Spleen (tissue), 13 donors: Measurements from ENCODE around the gene SPTY2D1. TPM values are rescaled to one million over a fixed set of nuclear protein-coding genes. Genes with fewer than 3 reads are reported as not detected.
"Not testable (repeated sequence)": the region's sequence is repeated elsewhere in the genome, so short reads cannot be mapped to it uniquely, and the experiment has no call there.

ENCODE experiments used
- DNase-seq: peaks from one replicate; pipeline ENCODE4 v3.0.0-alpha.2; 2020
- H3K27ac ChIP-seq, 8 donors: fragments of 200-600 bp; sonication (generic) in 7 of 8; 1 replicate in 4 of 8; 2 replicates in 4 of 8; pipeline versions ENCODE4 v1.5.0 to v1.8.0; 2016 to 2021; ENCODE audit warnings: inconsistent platforms in 4 of 8, mild to moderate bottlenecking in 4 of 8, moderate library complexity in 1 of 8
- H3K27me3 ChIP-seq, 7 donors: fragments of 200-600 bp; sonication (generic) in 6 of 7; replicated peaks in 1 of 7; 1 replicate in 4 of 7; 2 replicates in 3 of 7; pipeline versions ENCODE4 v1.5.0 to v1.8.0; 2016 to 2021; ENCODE audit warnings: inconsistent platforms in 3 of 7, mild to moderate bottlenecking in 1 of 7
- H3K36me3 ChIP-seq, 6 donors: fragments of 200-600 bp; sonication (generic) in 5 of 6; 1 replicate in 4 of 6; 2 replicates in 2 of 6; pipeline versions ENCODE4 v1.5.0 to v1.8.0; 2016 to 2021; ENCODE audit warnings: inconsistent platforms in 2 of 6
- H3K4me1 ChIP-seq, 6 donors: fragments of 200-600 bp; sonication (generic) in 5 of 6; 1 replicate in 3 of 6; 2 replicates in 3 of 6; pipeline versions ENCODE4 v1.5.0 to v1.8.0; 2016 to 2021; ENCODE audit warnings: inconsistent platforms in 3 of 6
- H3K4me3 ChIP-seq, 8 donors: fragments of 200-600 bp; sonication (generic) in 7 of 8; 1 replicate in 4 of 8; 2 replicates in 4 of 8; pipeline versions ENCODE4 v1.5.0 to v1.8.0; 2016 to 2021; ENCODE audit warnings: inconsistent platforms in 4 of 8, mild to moderate bottlenecking in 4 of 8, moderate library complexity in 2 of 8
- H3K9me3 ChIP-seq, 8 donors: fragments of 200-600 bp; sonication (generic) in 7 of 8; 1 replicate in 4 of 8; 2 replicates in 4 of 8; pipeline versions ENCODE4 v1.5.0 to v1.8.0; 2016 to 2021; ENCODE audit warnings: inconsistent platforms in 4 of 8
- POLR2A ChIP-seq, 3 donors: fragments of 450-650 bp; IDR thresholded peaks; one replicate each; pipeline ENCODE4 v1.5.1; 2017; ENCODE audit warnings: antibody characterized with exemption in 3 of 3, mild to moderate bottlenecking in 1 of 3
- POLR2AphosphoS5 ChIP-seq, 3 donors: sonication (generic); formaldehyde crosslinking; IDR thresholded peaks; one replicate each; pipeline ENCODE4 v1.5.1; 2017; ENCODE audit warnings: antibody characterized with exemption in 3 of 3
- WGBS, 5 donors: extraction: QIAGEN DNeasy Blood & Tissue Kit in 3 of 5; methylation state at CpG; one replicate each; pipeline versions ENCODE4 v1.1.5 to v1.1.7; 2013 to 2018; 5-methylcytosine and 5-hydroxymethylcytosine counted together
- intact Hi-C: fragments of 100-400 bp; cut with DNase I; formaldehyde crosslinking; loops from one replicate; pipeline ENCODE4 v1.15.0; 2023; ENCODE audit warnings: low total_unique reads
- long read RNA-seq, 2 donors: transcript quantifications; one replicate each; lab custom pipeline, GENCODE V29; 2026
- polyA plus RNA-seq, 3 donors: library from polyadenylated mRNA; stranded (reverse); fragments of 200-250 nt; gene quantifications; one replicate each; pipeline ENCODE4 v1.2.1, GENCODE V29; 2013
- total RNA-seq, 7 donors: library from RNA; depleted of rRNA in 3 of 7; stranded (reverse); fragments of >200 nt in 3 of 7; fragmentation: NEBNext Ultra II Directional in 4 of 7; extraction: Animal tissue kit (Norgen Biotek cat#: 25700) in 4 of 7; gene quantifications; one replicate each; pipeline versions ENCODE4 v1.1.0 to v1.2.1, GENCODE V29; 2016 to 2021
- TF ChIP-seq, protein P1 (sequence below), 11 experiments: fragments of 200-600 bp in 7 of 11; fragments of 450-650 bp in 4 of 11; sonication (generic) in 4 of 11; IDR thresholded peaks in 8 of 11; conservative IDR thresholded peaks in 3 of 11; 1 replicate in 7 of 11; 2 replicates in 4 of 11; pipeline versions ENCODE4 v1.4.0 to v1.8.0; 2016 to 2021; ENCODE audit warnings: antibody characterized with exemption in 11 of 11, inconsistent platforms in 4 of 11, mild to moderate bottlenecking in 1 of 11
- donor health status: healthy with polysubstance abuse.
- donor health status: DM: no; HTN: no; CAD: no; lungs with moderate emphysema.
- donor health status: DM: no; HTN: no; CAD: no.
- donor health status: Bipolar disorder and iron deficiency.
- donor health status: healthy.
- donor health status: DM: no; HTN: no; CAD: no.
- donor health status: DM: yes; HTN: yes; CAD: no.

Gene SPTY2D1, protein sequence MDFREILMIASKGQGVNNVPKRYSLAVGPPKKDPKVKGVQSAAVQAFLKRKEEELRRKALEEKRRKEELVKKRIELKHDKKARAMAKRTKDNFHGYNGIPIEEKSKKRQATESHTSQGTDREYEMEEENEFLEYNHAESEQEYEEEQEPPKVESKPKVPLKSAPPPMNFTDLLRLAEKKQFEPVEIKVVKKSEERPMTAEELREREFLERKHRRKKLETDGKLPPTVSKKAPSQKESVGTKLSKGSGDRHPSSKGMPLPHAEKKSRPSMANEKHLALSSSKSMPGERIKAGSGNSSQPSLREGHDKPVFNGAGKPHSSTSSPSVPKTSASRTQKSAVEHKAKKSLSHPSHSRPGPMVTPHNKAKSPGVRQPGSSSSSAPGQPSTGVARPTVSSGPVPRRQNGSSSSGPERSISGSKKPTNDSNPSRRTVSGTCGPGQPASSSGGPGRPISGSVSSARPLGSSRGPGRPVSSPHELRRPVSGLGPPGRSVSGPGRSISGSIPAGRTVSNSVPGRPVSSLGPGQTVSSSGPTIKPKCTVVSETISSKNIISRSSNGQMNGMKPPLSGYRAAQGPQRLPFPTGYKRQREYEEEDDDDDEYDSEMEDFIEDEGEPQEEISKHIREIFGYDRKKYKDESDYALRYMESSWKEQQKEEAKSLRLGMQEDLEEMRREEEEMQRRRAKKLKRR
- 10 to 100 TPM; 16.2 to 23.1 (median 19.1) TPM for total RNA-seq
- polyA plus RNA-seq, result 1 to 10 TPM; 2.4 to 4.4 (median 2.9) TPM
- long read RNA-seq, donor 1, full-length matches to known transcripts, result 2 of 2 reads
- long read RNA-seq, donor 1, partial matches to known transcripts, result 0 of 2 reads
- long read RNA-seq, donor 1, other reads (novel, unspliced or antisense), result 0 of 2 reads
- long read RNA-seq, donor 2, full-length matches to known transcripts, result 3 of 8 reads
- long read RNA-seq, donor 2, partial matches to known transcripts, result 5 of 8 reads
- long read RNA-seq, donor 2, other reads (novel, unspliced or antisense), result 0 of 8 reads

DNA sequence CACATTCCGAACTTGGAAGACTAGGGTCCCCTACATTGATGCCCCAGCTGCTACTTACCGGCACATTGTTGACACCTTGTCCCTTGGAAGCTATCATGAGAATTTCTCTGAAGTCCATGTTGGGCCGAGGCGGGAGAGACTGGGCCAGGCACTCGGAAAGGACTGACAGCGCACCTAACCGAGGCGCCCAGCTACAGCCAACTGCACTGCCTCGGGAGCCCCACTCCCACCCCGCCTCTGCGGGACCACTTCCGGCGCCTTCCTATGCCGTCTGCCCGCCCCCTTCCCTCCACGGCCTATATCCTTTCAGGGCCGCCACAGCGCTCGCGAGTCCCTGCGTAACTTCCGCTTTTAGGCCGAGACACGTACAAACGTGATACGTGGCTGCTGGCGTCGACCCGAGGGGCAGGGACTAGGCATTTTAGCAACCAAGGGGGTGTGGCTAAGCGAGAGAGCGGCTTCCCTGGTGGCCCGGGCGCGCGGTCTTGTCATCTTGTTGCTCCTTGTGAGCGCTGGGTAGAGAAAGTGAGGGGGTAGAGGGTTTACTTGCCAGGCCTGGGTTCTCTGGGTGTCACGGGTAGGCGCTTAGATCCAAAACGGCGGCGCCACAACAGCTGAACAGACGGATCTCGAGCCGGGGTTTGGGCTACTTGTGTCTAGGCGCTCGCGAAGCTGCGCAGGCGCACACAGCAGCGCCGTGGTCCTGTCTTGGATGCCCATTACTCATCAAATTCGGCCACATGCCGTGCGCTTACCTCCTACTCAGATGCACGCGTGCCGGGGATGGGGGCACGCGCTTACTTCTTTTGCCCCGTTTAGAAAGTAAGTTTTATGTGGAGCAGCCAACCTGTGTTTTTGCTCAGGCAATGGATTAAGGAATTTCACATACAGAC, at the start of gene SPTY2D1:
Gene SPTY2D1 (minus strand): TSS at position 203 of the 893 bp plus-strand sequence. CDS start 85 bp downstream, at position 118.
- Histone ChIP-seq H3K9me3 (no peaks in the 10 kb centered on the region), H3K27me3 (no peaks in the 10 kb centered on the region), H3K4me3 (peak within 1 kb of the TSS; percentile 70 to 98 (median 90)), H3K36me3 (peaks cover 0 to 6% (median 0%) of the 10 kb centered on the region in 6 donors), H3K4me1 (peaks cover 13 to 51% (median 33%) of the 10 kb centered on the region in 6 donors), H3K27ac (peak within 1 kb of the TSS; percentile 92 to 97 (median 95))
- DNase-seq, result peak; percentile 100
- intact Hi-C loops, result loop anchor here (10.0 kb wide), 1 partner anchor 60 kb away; the partner anchor contains the start of gene TMEM86A
- TF ChIP-seq POLR2A (IDR thresholded peaks at IDR 0.05) (peak; percentile 12 to 73 (median 62)), POLR2AphosphoS5 (IDR thresholded peaks at IDR 0.05) (peak; percentile 97 to 98 (median 98))
- TF ChIP-seq, protein P1, sequence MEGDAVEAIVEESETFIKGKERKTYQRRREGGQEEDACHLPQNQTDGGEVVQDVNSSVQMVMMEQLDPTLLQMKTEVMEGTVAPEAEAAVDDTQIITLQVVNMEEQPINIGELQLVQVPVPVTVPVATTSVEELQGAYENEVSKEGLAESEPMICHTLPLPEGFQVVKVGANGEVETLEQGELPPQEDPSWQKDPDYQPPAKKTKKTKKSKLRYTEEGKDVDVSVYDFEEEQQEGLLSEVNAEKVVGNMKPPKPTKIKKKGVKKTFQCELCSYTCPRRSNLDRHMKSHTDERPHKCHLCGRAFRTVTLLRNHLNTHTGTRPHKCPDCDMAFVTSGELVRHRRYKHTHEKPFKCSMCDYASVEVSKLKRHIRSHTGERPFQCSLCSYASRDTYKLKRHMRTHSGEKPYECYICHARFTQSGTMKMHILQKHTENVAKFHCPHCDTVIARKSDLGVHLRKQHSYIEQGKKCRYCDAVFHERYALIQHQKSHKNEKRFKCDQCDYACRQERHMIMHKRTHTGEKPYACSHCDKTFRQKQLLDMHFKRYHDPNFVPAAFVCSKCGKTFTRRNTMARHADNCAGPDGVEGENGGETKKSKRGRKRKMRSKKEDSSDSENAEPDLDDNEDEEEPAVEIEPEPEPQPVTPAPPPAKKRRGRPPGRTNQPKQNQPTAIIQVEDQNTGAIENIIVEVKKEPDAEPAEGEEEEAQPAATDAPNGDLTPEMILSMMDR (IDR thresholded peaks at IDR 0.05 in 8 of 11, conservative IDR thresholded peaks at IDR 0.05 in 3 of 11), result peak in 3 of 11 experiments; percentile 33 to 60 (median 54)
- 0% methylated on average over 39 to 60 of the region's 60 CpGs for WGBS, 5 donors

DNA sequence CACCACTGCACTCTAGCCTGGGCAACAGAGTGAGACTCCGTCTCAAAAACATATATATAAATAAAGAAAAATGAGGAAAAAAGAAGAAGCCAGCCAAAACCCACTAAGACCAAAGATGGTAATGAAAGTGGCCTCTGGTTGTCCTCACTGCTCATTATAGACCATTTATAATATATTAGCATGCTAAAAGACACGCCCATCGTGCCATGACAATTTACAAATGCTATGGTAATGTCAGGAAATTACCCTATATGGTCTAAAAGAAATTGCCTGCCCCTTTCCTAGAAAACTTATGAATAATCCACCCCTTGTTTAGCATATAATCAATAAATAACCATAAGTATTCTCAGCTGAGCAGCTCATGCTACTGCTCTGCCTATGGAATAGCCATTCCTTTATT, 48.3 kb upstream of the SPTY2D1 start:
- intact Hi-C loops, result no loop called here
- WGBS, 5 donors, result 89 to 97% (median 91%) methylated on average over 3 of the region's 3 CpGs

DNA sequence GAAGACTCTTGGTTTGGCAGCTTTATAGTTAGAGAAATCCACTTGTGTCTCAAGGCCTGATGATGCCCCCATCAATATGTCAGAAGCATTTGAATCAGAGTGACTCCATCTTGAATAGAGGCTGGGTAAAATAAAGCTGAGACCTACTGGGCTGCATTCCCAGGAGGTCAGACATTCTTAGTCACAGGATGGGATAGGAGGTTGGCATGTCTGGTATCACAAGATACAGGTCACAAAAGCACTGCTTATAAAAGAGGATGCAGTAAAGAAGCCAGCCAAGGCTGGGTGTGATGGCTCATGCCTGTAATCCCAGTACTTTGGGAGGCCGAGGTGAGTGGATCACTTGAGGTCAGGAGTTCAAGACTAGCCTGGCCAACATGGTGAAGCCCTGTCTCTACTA, 47.8 kb upstream of the SPTY2D1 start:
- H3K4me3 ChIP-seq, H3K9me3 ChIP-seq, H3K36me3 ChIP-seq, DNase-seq, H3K27ac ChIP-seq, H3K4me1 ChIP-seq, H3K27me3 ChIP-seq, intact Hi-C loops: not testable (repeated sequence)
- WGBS, 5 donors, result 79 to 100% (median 88%) methylated on average over 1 of the region's 1 CpG

More for the DNA sequence above, 48.3 kb upstream of the SPTY2D1 start:
- no peaks in the 10 kb centered on the region for H3K27me3 ChIP-seq
- DNase-seq, result no peak
- H3K4me3 ChIP-seq, result no peak overlapping the region
- H3K4me1 ChIP-seq, result no peaks in the 10 kb centered on the region
- no peaks in the 10 kb centered on the region for H3K36me3 ChIP-seq
- no peaks in the 10 kb centered on the region for H3K9me3 ChIP-seq
- H3K27ac ChIP-seq, result no peak overlapping the region
- TF ChIP-seq, protein P1 (IDR thresholded peaks at IDR 0.05 in 8 of 11, conservative IDR thresholded peaks at IDR 0.05 in 3 of 11), result no peak
- TF ChIP-seq POLR2A (IDR thresholded peaks at IDR 0.05) (no peak), POLR2AphosphoS5 (IDR thresholded peaks at IDR 0.05) (no peak)

DNA sequence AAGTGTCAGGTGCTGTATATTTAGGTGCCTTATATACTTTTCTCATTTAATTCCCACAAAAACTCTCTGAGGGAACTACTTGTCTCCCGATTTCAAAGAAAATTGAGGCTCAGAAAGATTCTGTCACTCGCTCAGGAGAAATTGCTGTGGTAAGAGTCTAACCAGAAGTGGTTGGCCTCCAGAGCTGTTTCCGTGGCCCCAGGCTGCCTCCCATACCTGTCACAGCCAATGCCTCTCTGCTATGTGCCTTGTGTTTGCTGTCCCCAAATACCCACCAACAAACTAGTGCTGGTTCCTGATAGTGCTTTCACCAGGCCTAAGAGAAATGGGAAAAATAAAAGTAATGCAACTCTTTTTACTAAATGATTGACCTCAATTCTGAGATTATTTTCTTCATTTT, 43.4 kb upstream of the SPTY2D1 start:
- no peak overlapping the region for H3K27ac ChIP-seq
- TF ChIP-seq POLR2AphosphoS5 (IDR thresholded peaks at IDR 0.05), result no peak
- TF ChIP-seq, protein P1 (IDR thresholded peaks at IDR 0.05 in 8 of 11, conservative IDR thresholded peaks at IDR 0.05 in 3 of 11), result no peak
- no peak for TF ChIP-seq POLR2A (IDR thresholded peaks at IDR 0.05)
- 74 to 87% (median 85%) methylated on average over 3 of the region's 3 CpGs for WGBS, 5 donors
- H3K9me3 ChIP-seq, result no peaks in the 10 kb centered on the region
- intact Hi-C loops, result no loop called here
- DNase-seq, result no peak
- no peak overlapping the region for H3K4me3 ChIP-seq
- peaks cover 0 to 2% (median 0%) of the 10 kb centered on the region in 6 donors for H3K4me1 ChIP-seq
- H3K36me3 ChIP-seq, result no peaks in the 10 kb centered on the region
- H3K27me3 ChIP-seq, result no peaks in the 10 kb centered on the region
